ENCODE measurements around the gene C12orf54. TPM values are rescaled to one million over a fixed set of nuclear protein-coding genes. Genes with fewer than 3 reads are reported as not detected.
"Not testable (repeated sequence)": the region's sequence is repeated elsewhere in the genome, so short reads cannot be mapped to it uniquely, and the experiment has no call there.

The C12orf54 gene
- not detected in 3 replicates for total RNA-seq (2021)
- not detected for Bru-seq, nascent RNA
- long read RNA-seq, experiment 1: 0 reads
- long read RNA-seq, experiment 2: 0 reads
- long read RNA-seq, experiment 3: 0 reads

DNA sequence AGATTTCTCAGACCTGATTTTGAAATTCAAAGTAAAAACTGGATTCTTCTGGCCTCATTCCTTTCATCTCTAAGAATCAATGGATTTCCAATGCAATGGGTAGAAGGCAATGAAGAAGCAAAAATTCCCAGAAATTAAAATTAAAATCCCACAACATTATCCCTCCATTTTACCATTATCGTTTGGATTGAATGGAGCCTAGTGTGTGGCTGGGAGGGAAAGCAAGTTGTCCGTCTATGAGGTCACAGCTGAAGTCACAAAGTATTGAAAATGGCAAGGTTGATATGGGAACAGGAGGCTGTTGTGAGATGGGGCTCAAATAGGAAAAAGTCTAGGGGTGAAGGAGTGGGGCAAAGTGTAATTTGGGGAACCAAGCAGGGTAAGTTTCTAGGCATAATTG, at the start of gene C12orf54:
Gene C12orf54, plus strand, starts transcription at position 301 of the 400 bp plus-strand sequence. CDS start 799 bp downstream, outside the sequence.
- TF ChIP-seq, protein P1, sequence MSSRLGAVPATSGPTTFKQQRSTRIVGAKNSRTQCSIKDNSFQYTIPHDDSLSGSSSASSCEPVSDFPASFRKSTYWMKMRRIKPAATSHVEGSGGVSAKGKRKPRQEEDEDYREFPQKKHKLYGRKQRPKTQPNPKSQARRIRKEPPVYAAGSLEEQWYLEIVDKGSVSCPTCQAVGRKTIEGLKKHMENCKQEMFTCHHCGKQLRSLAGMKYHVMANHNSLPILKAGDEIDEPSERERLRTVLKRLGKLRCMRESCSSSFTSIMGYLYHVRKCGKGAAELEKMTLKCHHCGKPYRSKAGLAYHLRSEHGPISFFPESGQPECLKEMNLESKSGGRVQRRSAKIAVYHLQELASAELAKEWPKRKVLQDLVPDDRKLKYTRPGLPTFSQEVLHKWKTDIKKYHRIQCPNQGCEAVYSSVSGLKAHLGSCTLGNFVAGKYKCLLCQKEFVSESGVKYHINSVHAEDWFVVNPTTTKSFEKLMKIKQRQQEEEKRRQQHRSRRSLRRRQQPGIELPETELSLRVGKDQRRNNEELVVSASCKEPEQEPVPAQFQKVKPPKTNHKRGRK (CRISPR knock-in tag; IDR thresholded peaks at IDR 0.05; ENCODE audit: borderline replicate concordance): no peak
- TF ChIP-seq GRHL2 (CRISPR knock-in tag; IDR thresholded peaks at IDR 0.05; ENCODE audit: insufficient replicate concordance, severe bottlenecking) (no peak), E2F5 (CRISPR knock-in tag; IDR thresholded peaks at IDR 0.05) (no peak), ZNF317 (CRISPR knock-in tag; IDR thresholded peaks at IDR 0.05; ENCODE audit: borderline replicate concordance, low read depth) (no peak)
- TF ChIP-seq, protein P2, sequence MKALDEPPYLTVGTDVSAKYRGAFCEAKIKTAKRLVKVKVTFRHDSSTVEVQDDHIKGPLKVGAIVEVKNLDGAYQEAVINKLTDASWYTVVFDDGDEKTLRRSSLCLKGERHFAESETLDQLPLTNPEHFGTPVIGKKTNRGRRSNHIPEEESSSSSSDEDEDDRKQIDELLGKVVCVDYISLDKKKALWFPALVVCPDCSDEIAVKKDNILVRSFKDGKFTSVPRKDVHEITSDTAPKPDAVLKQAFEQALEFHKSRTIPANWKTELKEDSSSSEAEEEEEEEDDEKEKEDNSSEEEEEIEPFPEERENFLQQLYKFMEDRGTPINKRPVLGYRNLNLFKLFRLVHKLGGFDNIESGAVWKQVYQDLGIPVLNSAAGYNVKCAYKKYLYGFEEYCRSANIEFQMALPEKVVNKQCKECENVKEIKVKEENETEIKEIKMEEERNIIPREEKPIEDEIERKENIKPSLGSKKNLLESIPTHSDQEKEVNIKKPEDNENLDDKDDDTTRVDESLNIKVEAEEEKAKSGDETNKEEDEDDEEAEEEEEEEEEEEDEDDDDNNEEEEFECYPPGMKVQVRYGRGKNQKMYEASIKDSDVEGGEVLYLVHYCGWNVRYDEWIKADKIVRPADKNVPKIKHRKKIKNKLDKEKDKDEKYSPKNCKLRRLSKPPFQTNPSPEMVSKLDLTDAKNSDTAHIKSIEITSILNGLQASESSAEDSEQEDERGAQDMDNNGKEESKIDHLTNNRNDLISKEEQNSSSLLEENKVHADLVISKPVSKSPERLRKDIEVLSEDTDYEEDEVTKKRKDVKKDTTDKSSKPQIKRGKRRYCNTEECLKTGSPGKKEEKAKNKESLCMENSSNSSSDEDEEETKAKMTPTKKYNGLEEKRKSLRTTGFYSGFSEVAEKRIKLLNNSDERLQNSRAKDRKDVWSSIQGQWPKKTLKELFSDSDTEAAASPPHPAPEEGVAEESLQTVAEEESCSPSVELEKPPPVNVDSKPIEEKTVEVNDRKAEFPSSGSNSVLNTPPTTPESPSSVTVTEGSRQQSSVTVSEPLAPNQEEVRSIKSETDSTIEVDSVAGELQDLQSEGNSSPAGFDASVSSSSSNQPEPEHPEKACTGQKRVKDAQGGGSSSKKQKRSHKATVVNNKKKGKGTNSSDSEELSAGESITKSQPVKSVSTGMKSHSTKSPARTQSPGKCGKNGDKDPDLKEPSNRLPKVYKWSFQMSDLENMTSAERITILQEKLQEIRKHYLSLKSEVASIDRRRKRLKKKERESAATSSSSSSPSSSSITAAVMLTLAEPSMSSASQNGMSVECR (CRISPR knock-in tag; IDR thresholded peaks at IDR 0.05; ENCODE audit: borderline replicate concordance): no peak
- H3K9me3 Mint-ChIP-seq: peaks cover 37% of the 10 kb centered on the region
- H3K36me3 Mint-ChIP-seq: no peaks in the 10 kb centered on the region
- CTCF ChIA-PET: no interaction called here
- ATAC-seq: no peak
- H3K4me1 Mint-ChIP-seq: peaks cover 4% of the 10 kb centered on the region; the same call in 1 of the 2 replicates
- no peak for DNase-seq (ENCODE audit: low spot score)
- H3K27ac Mint-ChIP-seq: no peak within 1 kb of the TSS
- peaks cover 26% of the 10 kb centered on the region for H3K27me3 Mint-ChIP-seq (ENCODE audit: low read depth)
- H3K4me3 Mint-ChIP-seq: no peak within 1 kb of the TSS
- POLR2A ChIA-PET: no interaction called here

GRCh38 chr12:48434016-48434415, 48.3 kb upstream of the C12orf54 start:
- H3K4me1 Mint-ChIP-seq; POLR2A ChIA-PET; DNase-seq (ENCODE audit: low spot score); H3K27ac Mint-ChIP-seq; H3K4me3 Mint-ChIP-seq; CTCF ChIA-PET; ATAC-seq: not testable (repeated sequence)
- H3K9me3 Mint-ChIP-seq: peaks cover 69% of the 10 kb centered on the region
- H3K27me3 Mint-ChIP-seq (ENCODE audit: low read depth): peaks cover 38% of the 10 kb centered on the region
- peaks cover 15% of the 10 kb centered on the region for H3K36me3 Mint-ChIP-seq

DNA sequence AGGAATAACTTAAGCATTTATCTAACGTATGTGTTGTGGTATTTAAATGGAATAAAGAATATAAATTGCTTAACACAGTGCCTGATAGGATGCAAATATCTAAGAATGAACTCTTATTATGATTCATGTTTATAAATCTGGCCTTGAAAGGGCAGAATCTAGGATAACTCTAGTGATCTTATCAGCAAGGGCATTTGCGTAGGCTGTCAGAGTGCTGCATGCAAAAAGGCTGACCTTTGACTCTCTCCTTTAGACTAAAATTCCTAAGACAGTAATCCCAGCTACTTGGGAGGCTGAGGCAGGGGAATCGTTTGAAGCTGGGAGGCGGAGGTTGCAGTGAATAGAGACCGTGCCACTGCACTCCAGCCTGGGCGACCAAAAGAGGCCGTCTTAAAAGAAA, 41.2 kb upstream of the C12orf54 start:
- Mint-ChIP-seq H3K4me3 (no peak overlapping the region), H3K27me3 (ENCODE audit: low read depth) (peaks cover 12% of the 10 kb centered on the region), H3K4me1 (peaks cover 4% of the 10 kb centered on the region), H3K27ac (no peak overlapping the region), H3K9me3 (peaks cover 13% of the 10 kb centered on the region), H3K36me3 (no peaks in the 10 kb centered on the region)
- POLR2A ChIA-PET: no interaction called here
- CTCF ChIA-PET: interaction anchor here (1.8 kb wide), 1 partner anchor 154 kb away, joined by 5 read pairs; no protein-coding TSS in a partner anchor
- ATAC-seq: no peak
- no peak for TF ChIP-seq ATF1 (CRISPR knock-in tag; IDR thresholded peaks at IDR 0.05)
- no peak for DNase-seq (ENCODE audit: low spot score)

DNA sequence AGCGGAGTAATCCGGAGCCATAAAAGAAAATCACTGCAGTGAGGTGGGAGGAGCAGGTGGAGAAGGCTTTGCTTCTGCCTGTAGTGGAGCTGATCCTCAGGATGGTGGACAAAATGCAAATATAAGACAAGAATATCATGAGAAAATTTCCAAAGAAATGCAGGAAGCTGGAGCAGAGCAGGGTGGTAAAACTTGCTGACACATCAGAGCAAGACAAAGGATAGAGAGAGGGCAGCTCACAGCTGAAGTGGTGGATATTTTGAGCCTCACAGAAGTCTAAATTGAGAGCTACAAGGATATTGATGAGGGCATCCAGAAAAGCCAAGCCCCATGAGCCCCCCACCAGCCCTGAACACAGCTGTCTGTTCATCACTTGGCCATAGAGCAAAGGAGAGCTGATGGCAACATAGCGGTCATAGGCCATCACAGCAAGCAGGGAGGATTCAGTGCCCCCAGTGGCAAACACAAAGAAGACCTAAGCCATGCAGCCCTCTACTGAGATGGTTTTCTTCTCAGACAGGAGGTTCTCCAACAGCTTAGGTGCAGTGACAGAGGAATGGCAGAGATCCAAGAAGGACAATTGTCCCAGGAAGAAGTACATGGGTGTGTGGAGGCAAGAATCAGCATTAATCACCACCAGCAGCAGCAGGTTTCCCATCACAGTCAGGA, 40.0 kb upstream of the C12orf54 start:
- peak; percentile 92 for ATAC-seq
- Mint-ChIP-seq H3K9me3 (peaks cover under 1% of the 10 kb centered on the region; the same call in 1 of the 2 replicates), H3K27me3 (ENCODE audit: low read depth) (peaks cover 4% of the 10 kb centered on the region), H3K36me3 (no peaks in the 10 kb centered on the region), H3K4me3 (no peak overlapping the region), H3K27ac (no peak overlapping the region), H3K4me1 (peaks cover 7% of the 10 kb centered on the region)
- peak; percentile 16 for DNase-seq (ENCODE audit: low spot score)
- TF ChIP-seq NR1H2 (CRISPR knock-in tag; IDR thresholded peaks at IDR 0.05) (no peak), TP53 (CRISPR knock-in tag; IDR thresholded peaks at IDR 0.05) (no peak), CBFB (CRISPR knock-in tag; IDR thresholded peaks at IDR 0.05; ENCODE audit: low read depth) (no peak), MAX (CRISPR knock-in tag; IDR thresholded peaks at IDR 0.05) (no peak)
- ChIA-PET CTCF (interaction anchor here (0.6 to 1.8 kb wide), 7 partner anchors 68 to 200 kb away, joined by 3 to 6 read pairs (median 3); no protein-coding TSS in a partner anchor), POLR2A (interaction anchor here (0.6 kb wide), 1 partner anchor 220 kb away, joined by 4 read pairs; no protein-coding TSS in a partner anchor)

All from WTC11 (cell line).